Measurements from ENCODE around the gene CPEB1. TPM values are rescaled to one million over a fixed set of nuclear protein-coding genes. Genes with fewer than 3 reads are reported as not detected.

The CPEB1 gene
- total and polyA plus RNA-seq, 2 donors from 2014 or later = 1.4 to 1.6 TPM

DNA sequence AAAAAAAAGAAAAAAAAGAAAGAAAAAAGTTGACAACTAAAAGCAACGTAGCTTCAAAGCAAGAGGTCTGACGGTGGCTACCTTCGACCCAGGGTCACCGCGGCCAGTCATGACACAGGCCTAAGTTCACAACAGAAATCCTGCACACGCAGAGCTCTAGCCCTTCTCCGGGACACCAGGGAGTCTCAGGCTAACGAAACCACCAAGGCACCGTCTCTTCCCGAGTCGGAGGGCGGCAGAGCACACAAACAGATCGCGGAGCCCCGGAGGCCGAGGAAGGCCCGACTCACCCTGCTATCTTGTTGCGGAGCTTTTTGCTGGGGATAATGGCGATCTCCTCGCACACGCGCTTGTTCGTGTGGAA lies 107.5 kb downstream of the CPEB1 start:
- H3K4me3 ChIP-seq (ENCODE audit: low read length in 3 of 3) = peak overlapping the region; percentile 81 to 90 (median 85)
- peak in 2 of 5 donors; percentile 37 to 71 for DNase-seq

DNA sequence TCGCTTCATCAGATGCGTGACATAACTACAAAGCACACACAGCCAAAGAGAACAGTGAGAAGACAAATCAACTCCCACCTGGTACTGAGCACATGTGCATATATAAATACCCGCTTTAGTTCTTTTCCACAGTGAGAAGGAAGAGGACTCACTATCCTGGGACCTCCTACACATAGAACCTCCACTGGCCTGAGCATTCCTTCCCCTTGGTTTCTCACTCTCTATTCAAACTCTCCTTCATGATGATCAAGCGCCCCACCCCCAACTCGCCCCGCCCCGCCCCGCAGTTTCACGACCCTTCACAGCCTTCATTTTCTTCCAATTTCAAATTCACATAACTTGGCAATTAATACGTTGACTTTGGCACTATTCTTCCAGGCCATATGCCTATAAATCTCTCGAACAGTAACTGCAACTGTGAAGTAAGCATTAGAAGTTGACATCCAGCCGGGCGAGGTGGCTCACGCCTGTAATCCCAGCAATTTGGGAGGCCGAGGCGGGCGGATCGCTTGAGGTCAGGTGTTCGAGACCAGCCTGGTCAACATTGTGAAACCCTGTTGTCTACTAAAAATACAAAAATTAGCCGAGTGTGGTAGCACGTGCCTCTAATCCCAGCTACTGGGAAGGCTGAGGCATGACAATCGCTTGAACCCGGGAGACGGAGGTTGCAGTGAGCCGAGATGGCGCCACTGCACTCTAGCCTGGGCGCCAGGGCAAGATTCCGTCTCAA lies 108.0 kb downstream of the CPEB1 start:
- H3K27ac ChIP-seq (ENCODE audit: low read depth in 2 of 2, low read length in 2 of 2) = peak overlapping the region in 1 of 2 donors; percentile 76
- peak overlapping the region; percentile 67 to 98 (median 92) for H3K9ac ChIP-seq (ENCODE audit: low read length in 3 of 3)
- no peaks in the 10 kb centered on the region for H3K27me3 ChIP-seq (ENCODE audit: control insufficient read depth, insufficient read depth, low read length)
- H3K4me1 ChIP-seq (ENCODE audit: control insufficient read depth in 2 of 3, insufficient read depth in 2 of 3, low read depth in 1 of 3, low read length in 3 of 3) = peaks cover 0 to 7% (median 0%) of the 10 kb centered on the region in 3 donors
- H3K36me3 ChIP-seq (ENCODE audit: control insufficient read depth in 2 of 3, insufficient read depth in 3 of 3, low read length in 3 of 3) = peaks cover 7 to 31% (median 14%) of the 10 kb centered on the region in 3 donors
- peak in 1 of 5 donors; percentile 26 for DNase-seq
- FAIRE-seq = no peak
- H3K9me3 ChIP-seq (ENCODE audit: control insufficient read depth in 2 of 3, insufficient read depth in 1 of 3, low read length in 3 of 3) = no peaks in the 10 kb centered on the region
- intact Hi-C loops (cut with DNase I) = no loop called here
- H3K4me3 ChIP-seq (ENCODE audit: low read length in 3 of 3) = peak overlapping the region; percentile 81 to 90 (median 85)
- TF ChIP-seq, protein P1, sequence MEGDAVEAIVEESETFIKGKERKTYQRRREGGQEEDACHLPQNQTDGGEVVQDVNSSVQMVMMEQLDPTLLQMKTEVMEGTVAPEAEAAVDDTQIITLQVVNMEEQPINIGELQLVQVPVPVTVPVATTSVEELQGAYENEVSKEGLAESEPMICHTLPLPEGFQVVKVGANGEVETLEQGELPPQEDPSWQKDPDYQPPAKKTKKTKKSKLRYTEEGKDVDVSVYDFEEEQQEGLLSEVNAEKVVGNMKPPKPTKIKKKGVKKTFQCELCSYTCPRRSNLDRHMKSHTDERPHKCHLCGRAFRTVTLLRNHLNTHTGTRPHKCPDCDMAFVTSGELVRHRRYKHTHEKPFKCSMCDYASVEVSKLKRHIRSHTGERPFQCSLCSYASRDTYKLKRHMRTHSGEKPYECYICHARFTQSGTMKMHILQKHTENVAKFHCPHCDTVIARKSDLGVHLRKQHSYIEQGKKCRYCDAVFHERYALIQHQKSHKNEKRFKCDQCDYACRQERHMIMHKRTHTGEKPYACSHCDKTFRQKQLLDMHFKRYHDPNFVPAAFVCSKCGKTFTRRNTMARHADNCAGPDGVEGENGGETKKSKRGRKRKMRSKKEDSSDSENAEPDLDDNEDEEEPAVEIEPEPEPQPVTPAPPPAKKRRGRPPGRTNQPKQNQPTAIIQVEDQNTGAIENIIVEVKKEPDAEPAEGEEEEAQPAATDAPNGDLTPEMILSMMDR (IDR thresholded peaks at IDR 0.05; ENCODE audit: borderline replicate concordance, extremely low read depth, insufficient read depth) = no peak

More for the DNA sequence above, 107.5 kb downstream of the CPEB1 start:
- FAIRE-seq = no peak
- H3K4me1 ChIP-seq (ENCODE audit: control insufficient read depth in 2 of 3, insufficient read depth in 2 of 3, low read depth in 1 of 3, low read length in 3 of 3) = peaks cover 0 to 7% (median 0%) of the 10 kb centered on the region in 3 donors
- no peaks in the 10 kb centered on the region for H3K27me3 ChIP-seq (ENCODE audit: control insufficient read depth, insufficient read depth, low read length)
- TF ChIP-seq, protein P1 (IDR thresholded peaks at IDR 0.05; ENCODE audit: borderline replicate concordance, extremely low read depth, insufficient read depth) = no peak
- H3K36me3 ChIP-seq (ENCODE audit: control insufficient read depth in 2 of 3, insufficient read depth in 3 of 3, low read length in 3 of 3) = peaks cover 7 to 31% (median 14%) of the 10 kb centered on the region in 3 donors
- H3K9me3 ChIP-seq (ENCODE audit: control insufficient read depth in 2 of 3, insufficient read depth in 1 of 3, low read length in 3 of 3) = no peaks in the 10 kb centered on the region
- intact Hi-C loops (cut with DNase I) = no loop called here
- H3K27ac ChIP-seq (ENCODE audit: low read depth in 2 of 2, low read length in 2 of 2) = peak overlapping the region; percentile 71 to 76
- H3K9ac ChIP-seq (ENCODE audit: low read length in 3 of 3) = peak overlapping the region; percentile 67 to 98 (median 92)

DNA sequence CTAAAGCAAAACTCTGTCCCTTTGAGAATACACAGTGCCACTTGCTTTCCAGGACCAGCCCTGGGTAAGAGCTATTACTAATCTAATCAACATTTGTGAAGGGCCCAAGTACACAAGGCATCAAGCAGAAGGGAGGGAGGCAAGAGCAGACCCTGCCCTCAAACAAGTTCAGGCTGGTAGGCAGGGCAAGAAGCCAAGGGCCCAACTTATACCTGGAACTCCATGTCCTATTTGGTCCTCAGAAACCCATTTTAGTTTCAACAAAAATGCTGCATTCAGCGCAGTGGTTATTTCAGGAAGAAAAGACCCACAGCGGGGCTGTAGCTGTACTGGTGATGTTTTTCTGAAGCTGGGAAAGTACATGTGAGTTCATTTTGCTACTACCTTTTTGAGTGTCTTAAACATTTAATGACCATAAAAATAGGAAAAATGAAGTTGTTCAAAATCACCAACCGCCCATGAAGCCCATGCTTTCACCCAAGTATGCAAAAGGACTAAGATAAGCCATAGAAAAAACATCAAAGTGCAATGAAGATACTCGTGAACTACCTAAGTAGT lies 109.7 kb downstream of the CPEB1 start:
- FAIRE-seq (no peak), DNase-seq (no peak)
- no peak overlapping the region for H3K4me3 ChIP-seq (ENCODE audit: low read length in 3 of 3)
- no peaks in the 10 kb centered on the region for H3K27me3 ChIP-seq (ENCODE audit: control insufficient read depth, insufficient read depth, low read length)
- peaks cover 0 to 7% (median 0%) of the 10 kb centered on the region in 3 donors for H3K4me1 ChIP-seq (ENCODE audit: control insufficient read depth in 2 of 3, insufficient read depth in 2 of 3, low read depth in 1 of 3, low read length in 3 of 3)
- intact Hi-C loops (cut with DNase I) = no loop called here
- H3K9ac ChIP-seq (ENCODE audit: low read length in 3 of 3) = no peak overlapping the region
- no peak overlapping the region for H3K27ac ChIP-seq (ENCODE audit: low read depth in 2 of 2, low read length in 2 of 2)
- TF ChIP-seq, protein P1 (IDR thresholded peaks at IDR 0.05; ENCODE audit: borderline replicate concordance, extremely low read depth, insufficient read depth) = no peak
- H3K9me3 ChIP-seq (ENCODE audit: control insufficient read depth in 2 of 3, insufficient read depth in 1 of 3, low read length in 3 of 3) = no peaks in the 10 kb centered on the region
- H3K36me3 ChIP-seq (ENCODE audit: control insufficient read depth in 2 of 3, insufficient read depth in 3 of 3, low read length in 3 of 3) = peaks cover 7 to 34% (median 14%) of the 10 kb centered on the region in 3 donors
